ENCODE results near the gene TSPY3.
"Not testable (repeated sequence)": the region's sequence is repeated elsewhere in the genome, so short reads cannot be mapped to it uniquely, and the experiment has no call there.

TSPY3 gene

DNA sequence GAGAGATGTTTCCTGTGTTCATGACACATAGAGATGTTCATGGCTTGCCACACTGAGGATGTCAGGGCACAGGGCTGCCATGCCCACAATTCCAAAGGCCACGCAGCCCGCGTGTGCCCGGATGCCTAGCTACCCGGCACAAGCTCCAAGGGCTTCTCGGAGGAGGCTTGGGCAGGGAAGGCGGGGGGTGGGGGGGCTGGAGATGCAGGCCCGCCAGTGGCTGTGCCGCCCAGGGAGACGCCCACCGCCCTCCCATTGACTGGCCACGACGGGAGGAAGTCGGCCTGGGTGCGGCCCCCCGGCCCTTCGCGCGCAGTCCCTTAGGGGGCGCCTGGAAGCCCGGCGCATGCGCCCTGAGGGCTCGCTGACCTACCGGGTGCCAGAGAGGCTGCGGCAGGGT, at the start of gene TSPY3:
Gene TSPY3, plus strand, starts transcription at position 301 of the 400 bp plus-strand sequence. Its CDS starts 46 bp downstream, at position 347.
- not testable (repeated sequence) for DNase-seq (ENCODE audit: low read depth in 4 of 4, low spot score in 1 of 4)

DNA sequence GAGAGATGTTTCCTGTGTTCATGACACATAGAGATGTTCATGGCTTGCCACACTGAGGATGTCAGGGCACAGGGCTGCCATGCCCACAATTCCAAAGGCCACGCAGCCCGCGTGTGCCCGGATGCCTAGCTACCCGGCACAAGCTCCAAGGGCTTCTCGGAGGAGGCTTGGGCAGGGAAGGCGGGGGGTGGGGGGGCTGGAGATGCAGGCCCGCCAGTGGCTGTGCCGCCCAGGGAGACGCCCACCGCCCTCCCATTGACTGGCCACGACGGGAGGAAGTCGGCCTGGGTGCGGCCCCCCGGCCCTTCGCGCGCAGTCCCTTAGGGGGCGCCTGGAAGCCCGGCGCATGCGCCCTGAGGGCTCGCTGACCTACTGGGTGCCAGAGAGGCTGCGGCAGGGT, 40.7 kb upstream of the TSPY3 start, which contains the start of gene TSPY8:
Gene TSPY8, plus strand, starts transcription at position 301 of the 400 bp plus-strand sequence. Its CDS starts 46 bp downstream, at position 347.
- DNase-seq (ENCODE audit: low read depth in 4 of 4, low spot score in 1 of 4) = not testable (repeated sequence)

DNA sequence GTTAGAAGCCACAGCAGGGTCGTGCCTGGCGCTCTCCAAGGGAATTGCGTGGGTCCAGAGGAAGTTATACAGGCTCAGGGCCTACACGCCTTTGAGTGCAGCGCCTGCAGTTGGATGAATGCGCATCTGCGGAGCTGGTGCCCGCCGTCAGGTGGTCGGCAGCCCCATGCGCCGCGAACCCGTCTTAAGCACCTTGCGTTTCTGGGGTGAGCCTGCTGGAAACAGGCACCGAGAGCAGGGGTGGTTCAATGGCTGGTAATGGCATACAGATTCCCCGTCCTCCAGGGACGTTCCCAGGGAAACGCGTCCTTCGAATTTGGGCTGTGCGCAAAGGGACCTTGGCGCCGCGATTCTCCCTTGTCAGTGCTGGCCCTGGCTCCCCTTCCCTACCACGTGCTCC, 1.7 kb upstream of the TSPY3 start:
- not testable (repeated sequence) for DNase-seq (ENCODE audit: low read depth in 4 of 4, low spot score in 1 of 4)
